HepG2 (cell line): Measurements from ENCODE around the gene ATP9A. TPM values are rescaled to one million over a fixed set of nuclear protein-coding genes. Genes with fewer than 3 reads are reported as not detected.
A peak's percentile ranks its signal among the peaks of the same experiment; 100 is the strongest.

Experiments
- HDAC1 ChIP-seq: sonication (generic); formaldehyde crosslinking; IDR thresholded peaks from 2 replicates; pipeline ENCODE4 v1.5.1; 2020; ENCODE audit warnings: mild to moderate bottlenecking, missing genetic modification reagents
- HHEX ChIP-seq: IDR thresholded peaks from 2 replicates; pipeline ENCODE4 v1.6.1; 2016; ENCODE audit warnings: control low read depth
- HMGA1 ChIP-seq: sonication (generic); formaldehyde crosslinking; conservative IDR thresholded peaks from 2 replicates; pipeline ENCODE4 v1.4.0; 2020; ENCODE audit warnings: missing genetic modification reagents
- RELA ChIP-seq: sonication (generic); formaldehyde crosslinking; IDR thresholded peaks from 2 replicates; pipeline ENCODE4 v1.4.0; 2020; ENCODE audit warnings: missing genetic modification reagents
- REPIN1 ChIP-seq: sonication (generic); formaldehyde crosslinking; IDR thresholded peaks from 2 replicates; pipeline ENCODE4 v1.8.0; 2022; ENCODE audit warnings: missing genetic modification reagents, low read depth, mild to moderate bottlenecking, borderline replicate concordance
- SIN3A ChIP-seq: IDR thresholded peaks from 2 replicates; pipeline ENCODE4 v1.6.1; 2011; ENCODE audit warnings: low read depth, mild to moderate bottlenecking, control low read depth, low read length, borderline replicate concordance
- SOX5 ChIP-seq: IDR thresholded peaks from 2 replicates; pipeline ENCODE4 v1.6.1; 2016; ENCODE audit warnings: borderline replicate concordance
- THYN1 ChIP-seq: sonication (generic); formaldehyde crosslinking; IDR thresholded peaks from 2 replicates; pipeline ENCODE4 v1.8.1; 2023; ENCODE audit warnings: low read depth, mild to moderate bottlenecking, moderate library complexity, missing genetic modification reagents, borderline replicate concordance
- TSC22D2 ChIP-seq: sonication (generic); formaldehyde crosslinking; IDR thresholded peaks from 2 replicates; pipeline ENCODE4 v1.5.1; 2020; ENCODE audit warnings: missing genetic modification reagents, mild to moderate bottlenecking, borderline replicate concordance
- U2AF2 ChIP-seq: fragments of 200-400 bp; formaldehyde crosslinking; IDR thresholded peaks from 2 replicates; pipeline ENCODE4 v1.6.1; 2017; ENCODE audit warnings: low read depth, mild to moderate bottlenecking, low read length
- YEATS2 ChIP-seq: sonication (generic); formaldehyde crosslinking; IDR thresholded peaks from 2 replicates; pipeline ENCODE4 v1.4.0; 2020; ENCODE audit warnings: missing genetic modification reagents, borderline replicate concordance
- ZBTB38 ChIP-seq: sonication (generic); formaldehyde crosslinking; IDR thresholded peaks from 2 replicates; pipeline ENCODE4 v1.5.1; 2020; ENCODE audit warnings: mild to moderate bottlenecking, missing genetic modification reagents
- ZMAT3 ChIP-seq: sonication (generic); formaldehyde crosslinking; conservative IDR thresholded peaks from 2 replicates; pipeline ENCODE4 v1.7.0; 2021; ENCODE audit warnings: missing genetic modification reagents
- ZNF678 ChIP-seq: sonication (generic); formaldehyde crosslinking; IDR thresholded peaks from 2 replicates; pipeline ENCODE4 v1.4.0; 2020; ENCODE audit warnings: mild to moderate bottlenecking, missing genetic modification reagents
- ZNF720 ChIP-seq: sonication (generic); formaldehyde crosslinking; IDR thresholded peaks from 2 replicates; pipeline ENCODE4 v1.4.0; 2020; ENCODE audit warnings: missing genetic modification reagents
- ZNF768 ChIP-seq: sonication (generic); formaldehyde crosslinking; IDR thresholded peaks from 2 replicates; pipeline ENCODE4 v1.4.0; 2020; ENCODE audit warnings: missing genetic modification reagents
- ZNF782 ChIP-seq: sonication (generic); formaldehyde crosslinking; IDR thresholded peaks from 2 replicates; pipeline ENCODE4 v1.4.0; 2020; ENCODE audit warnings: missing genetic modification reagents, mild to moderate bottlenecking, borderline replicate concordance
- polyA plus RNA-seq, 8 experiments: library from polyadenylated mRNA; depleted of rRNA in 3 of 8; stranded (reverse) in 7 of 8; unstranded in 1 of 8; fragments of >200 nt; fragmentation: Illumina TruSeq in 4 of 8; extraction: Trizol in 4 of 8; gene quantifications; 2 replicates each; pipeline versions ENCODE4 v1.2.1 to v1.2.3, GENCODE V29; 2011 to 2016; ENCODE audit warnings: low read depth in 4 of 8, missing spikeins in 1 of 8, mixed read lengths in 1 of 8; ENCODE audit not compliant: insufficient read depth in 1 of 8
- total RNA-seq, 5 experiments: library from RNA; depleted of rRNA; stranded (reverse); fragments of >200 nt; fragmentation: Illumina TruSeq; extraction: Trizol; gene quantifications; 2 replicates each; pipeline ENCODE4 v1.2.3, GENCODE V29; 2016; ENCODE audit warnings: low read depth in 1 of 5
- TF ChIP-seq, protein P1 (sequence below): sonication (generic); formaldehyde crosslinking; IDR thresholded peaks from 2 replicates; pipeline ENCODE4 v1.4.0; 2020; ENCODE audit warnings: mild to moderate bottlenecking, low read depth, missing genetic modification reagents
- TF ChIP-seq, protein P2 (sequence below): sonication (generic); formaldehyde crosslinking; conservative IDR thresholded peaks from 2 replicates; pipeline ENCODE4 v1.4.0; 2020; ENCODE audit warnings: missing genetic modification reagents
- TF ChIP-seq, protein P3 (sequence below): sonication (generic); formaldehyde crosslinking; IDR thresholded peaks from 2 replicates; pipeline ENCODE4 v1.5.1; 2020; ENCODE audit warnings: missing genetic modification reagents, mild to moderate bottlenecking, borderline replicate concordance
- TF ChIP-seq, protein P4 (sequence below): sonication (generic); formaldehyde crosslinking; IDR thresholded peaks from 2 replicates; pipeline ENCODE4 v1.4.0; 2020; ENCODE audit warnings: missing genetic modification reagents, mild to moderate bottlenecking, borderline replicate concordance
- TF ChIP-seq, protein P5 (sequence below): sonication (generic); formaldehyde crosslinking; IDR thresholded peaks from 2 replicates; pipeline ENCODE4 v1.5.0; 2020; ENCODE audit warnings: missing genetic modification reagents

The ATP9A gene
- total and polyA plus RNA-seq, 2 of the 13 experiments (the other 11 are each of a cell fraction or from before 2014, with no cell fraction given), result 11.8 to 18.5 TPM

DNA sequence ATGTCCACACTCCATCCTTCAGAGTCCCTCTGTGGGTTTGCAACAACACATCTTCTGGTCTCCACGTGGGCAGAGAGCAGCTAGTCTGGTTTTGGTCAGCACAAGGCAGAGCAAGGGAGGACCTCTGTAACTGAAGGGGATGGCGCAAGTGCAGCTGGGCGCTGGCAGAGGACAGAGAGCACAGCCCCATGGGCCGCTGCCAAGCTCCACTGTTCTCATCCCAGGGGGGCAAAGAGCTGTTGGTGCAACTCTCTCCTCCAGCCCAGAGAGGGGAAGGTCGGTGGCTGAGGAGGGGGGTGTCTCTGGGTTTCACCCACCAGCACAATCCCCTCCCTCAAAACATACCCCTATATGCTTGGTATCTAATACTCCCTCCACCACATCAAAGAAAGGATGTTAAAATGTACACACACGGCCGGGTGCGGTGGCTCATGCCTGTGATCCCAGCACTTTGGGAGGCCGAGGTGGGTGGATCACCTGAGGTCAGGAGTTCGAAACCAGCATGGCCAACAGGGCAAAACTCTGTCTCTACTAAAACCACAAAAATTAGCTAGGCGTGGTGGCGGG is 9.1 kb downstream of the ATP9A start (continued):
- TF ChIP-seq, protein P1, sequence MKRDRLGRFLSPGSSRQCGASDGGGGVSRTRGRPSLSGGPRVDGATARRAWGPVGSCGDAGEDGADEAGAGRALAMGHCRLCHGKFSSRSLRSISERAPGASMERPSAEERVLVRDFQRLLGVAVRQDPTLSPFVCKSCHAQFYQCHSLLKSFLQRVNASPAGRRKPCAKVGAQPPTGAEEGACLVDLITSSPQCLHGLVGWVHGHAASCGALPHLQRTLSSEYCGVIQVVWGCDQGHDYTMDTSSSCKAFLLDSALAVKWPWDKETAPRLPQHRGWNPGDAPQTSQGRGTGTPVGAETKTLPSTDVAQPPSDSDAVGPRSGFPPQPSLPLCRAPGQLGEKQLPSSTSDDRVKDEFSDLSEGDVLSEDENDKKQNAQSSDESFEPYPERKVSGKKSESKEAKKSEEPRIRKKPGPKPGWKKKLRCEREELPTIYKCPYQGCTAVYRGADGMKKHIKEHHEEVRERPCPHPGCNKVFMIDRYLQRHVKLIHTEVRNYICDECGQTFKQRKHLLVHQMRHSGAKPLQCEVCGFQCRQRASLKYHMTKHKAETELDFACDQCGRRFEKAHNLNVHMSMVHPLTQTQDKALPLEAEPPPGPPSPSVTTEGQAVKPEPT, result no peak
- TF ChIP-seq SOX5 (CRISPR knock-in tag) (peak; percentile 41), SIN3A (no peak), THYN1 (CRISPR knock-in tag) (no peak), ZNF678 (CRISPR knock-in tag) (no peak), ZBTB38 (CRISPR knock-in tag) (peak; percentile 97), YEATS2 (CRISPR knock-in tag) (0 out of 2 replicates have a peak, but pooled peaks have one; percentile 35), TSC22D2 (CRISPR knock-in tag) (no peak), RELA (no peak), ZNF720 (CRISPR knock-in tag) (no peak), ZNF782 (CRISPR knock-in tag) (no peak), ZMAT3 (CRISPR knock-in tag) (no peak), REPIN1 (no peak), ZNF768 (peak; percentile 81), U2AF2 (no peak), HDAC1 (CRISPR knock-in tag) (no peak), HHEX (CRISPR knock-in tag) (no peak), HMGA1 (no peak)
- TF ChIP-seq, protein P2, sequence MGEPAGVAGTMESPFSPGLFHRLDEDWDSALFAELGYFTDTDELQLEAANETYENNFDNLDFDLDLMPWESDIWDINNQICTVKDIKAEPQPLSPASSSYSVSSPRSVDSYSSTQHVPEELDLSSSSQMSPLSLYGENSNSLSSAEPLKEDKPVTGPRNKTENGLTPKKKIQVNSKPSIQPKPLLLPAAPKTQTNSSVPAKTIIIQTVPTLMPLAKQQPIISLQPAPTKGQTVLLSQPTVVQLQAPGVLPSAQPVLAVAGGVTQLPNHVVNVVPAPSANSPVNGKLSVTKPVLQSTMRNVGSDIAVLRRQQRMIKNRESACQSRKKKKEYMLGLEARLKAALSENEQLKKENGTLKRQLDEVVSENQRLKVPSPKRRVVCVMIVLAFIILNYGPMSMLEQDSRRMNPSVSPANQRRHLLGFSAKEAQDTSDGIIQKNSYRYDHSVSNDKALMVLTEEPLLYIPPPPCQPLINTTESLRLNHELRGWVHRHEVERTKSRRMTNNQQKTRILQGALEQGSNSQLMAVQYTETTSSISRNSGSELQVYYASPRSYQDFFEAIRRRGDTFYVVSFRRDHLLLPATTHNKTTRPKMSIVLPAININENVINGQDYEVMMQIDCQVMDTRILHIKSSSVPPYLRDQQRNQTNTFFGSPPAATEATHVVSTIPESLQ (CRISPR knock-in tag), result no peak
- TF ChIP-seq, protein P3, sequence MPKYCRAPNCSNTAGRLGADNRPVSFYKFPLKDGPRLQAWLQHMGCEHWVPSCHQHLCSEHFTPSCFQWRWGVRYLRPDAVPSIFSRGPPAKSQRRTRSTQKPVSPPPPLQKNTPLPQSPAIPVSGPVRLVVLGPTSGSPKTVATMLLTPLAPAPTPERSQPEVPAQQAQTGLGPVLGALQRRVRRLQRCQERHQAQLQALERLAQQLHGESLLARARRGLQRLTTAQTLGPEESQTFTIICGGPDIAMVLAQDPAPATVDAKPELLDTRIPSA (CRISPR knock-in tag), result no peak
- TF ChIP-seq, protein P4, sequence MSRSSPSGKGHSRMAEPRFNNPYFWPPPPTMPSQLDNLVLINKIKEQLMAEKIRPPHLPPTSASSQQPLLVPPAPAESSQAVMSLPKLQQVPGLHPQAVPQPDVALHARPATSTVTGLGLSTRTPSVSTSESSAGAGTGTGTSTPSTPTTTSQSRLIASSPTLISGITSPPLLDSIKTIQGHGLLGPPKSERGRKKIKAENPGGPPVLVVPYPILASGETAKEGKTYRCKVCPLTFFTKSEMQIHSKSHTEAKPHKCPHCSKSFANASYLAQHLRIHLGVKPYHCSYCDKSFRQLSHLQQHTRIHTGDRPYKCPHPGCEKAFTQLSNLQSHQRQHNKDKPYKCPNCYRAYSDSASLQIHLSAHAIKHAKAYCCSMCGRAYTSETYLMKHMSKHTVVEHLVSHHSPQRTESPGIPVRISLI, result no peak
- TF ChIP-seq, protein P5, sequence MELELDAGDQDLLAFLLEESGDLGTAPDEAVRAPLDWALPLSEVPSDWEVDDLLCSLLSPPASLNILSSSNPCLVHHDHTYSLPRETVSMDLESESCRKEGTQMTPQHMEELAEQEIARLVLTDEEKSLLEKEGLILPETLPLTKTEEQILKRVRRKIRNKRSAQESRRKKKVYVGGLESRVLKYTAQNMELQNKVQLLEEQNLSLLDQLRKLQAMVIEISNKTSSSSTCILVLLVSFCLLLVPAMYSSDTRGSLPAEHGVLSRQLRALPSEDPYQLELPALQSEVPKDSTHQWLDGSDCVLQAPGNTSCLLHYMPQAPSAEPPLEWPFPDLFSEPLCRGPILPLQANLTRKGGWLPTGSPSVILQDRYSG (CRISPR knock-in tag), result no peak
